ENCODE measurements around the gene DSTN. TPM values are rescaled to one million over a fixed set of nuclear protein-coding genes. Genes with fewer than 3 reads are reported as not detected.

DSTN gene
- total and polyA plus RNA-seq, 9 donors = 162 to 1,033 (median 324) TPM

DNA sequence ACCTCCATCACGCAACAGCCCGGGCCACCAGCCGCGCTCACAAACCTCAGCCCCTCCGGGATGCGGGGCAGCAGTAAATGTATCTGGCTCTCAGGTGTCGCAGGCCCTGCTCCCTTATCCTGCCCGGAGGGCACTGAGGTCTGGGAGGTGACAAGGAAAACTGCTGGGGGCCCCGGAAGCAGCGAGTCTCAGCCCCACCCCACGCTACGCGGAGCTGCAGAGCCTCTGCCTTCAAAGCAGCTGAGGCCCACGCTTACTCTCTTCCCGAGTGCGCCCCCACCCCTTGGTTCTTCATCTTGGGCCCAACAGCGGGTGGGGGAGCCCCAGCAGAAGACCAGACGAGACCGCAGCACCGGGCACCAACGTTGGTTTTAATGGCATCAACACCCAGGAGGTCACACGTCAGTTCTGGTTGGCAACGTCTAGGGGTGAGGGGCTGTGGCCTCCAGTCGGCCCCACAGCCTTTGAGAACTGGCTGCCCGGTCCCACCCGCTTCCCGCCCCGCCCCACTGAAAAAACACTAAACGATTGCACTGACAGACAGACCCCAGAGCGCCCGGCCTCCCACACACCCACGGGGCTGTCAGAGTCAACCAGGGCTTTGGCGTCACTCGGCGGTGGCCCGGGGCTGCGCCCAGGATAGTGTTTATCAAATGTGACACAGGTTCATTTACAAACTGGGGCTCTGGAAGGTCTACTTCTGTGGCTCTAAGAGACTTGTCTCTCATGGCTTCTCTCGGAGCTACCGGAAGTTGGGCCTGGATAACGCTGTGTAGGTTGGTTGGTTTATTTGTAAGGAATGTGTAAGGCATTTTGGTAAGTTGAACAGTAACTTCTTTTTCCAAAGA lies 43.7 kb downstream of the DSTN start:
- Histone ChIP-seq H3K9me3 (no peaks in the 10 kb centered on the region), H3K27me3 (no peaks in the 10 kb centered on the region), H3K4me3 (no peak overlapping the region), H3K36me3 (no peaks in the 10 kb centered on the region), H3K4me1 (ENCODE audit: insufficient read depth) (peaks cover 17% of the 10 kb centered on the region), H3K27ac (peak overlapping the region in 1 of 2 donors; percentile 43)
- 79 to 82% (median 80%) methylated on average over 40 of the region's 40 CpGs for WGBS, 3 donors
- peak in 3 of 5 donors; percentile 14 to 44 (median 41) for DNase-seq
- no peak for TF ChIP-seq EP300 (IDR thresholded peaks at IDR 0.05)
- TF ChIP-seq, protein P1, sequence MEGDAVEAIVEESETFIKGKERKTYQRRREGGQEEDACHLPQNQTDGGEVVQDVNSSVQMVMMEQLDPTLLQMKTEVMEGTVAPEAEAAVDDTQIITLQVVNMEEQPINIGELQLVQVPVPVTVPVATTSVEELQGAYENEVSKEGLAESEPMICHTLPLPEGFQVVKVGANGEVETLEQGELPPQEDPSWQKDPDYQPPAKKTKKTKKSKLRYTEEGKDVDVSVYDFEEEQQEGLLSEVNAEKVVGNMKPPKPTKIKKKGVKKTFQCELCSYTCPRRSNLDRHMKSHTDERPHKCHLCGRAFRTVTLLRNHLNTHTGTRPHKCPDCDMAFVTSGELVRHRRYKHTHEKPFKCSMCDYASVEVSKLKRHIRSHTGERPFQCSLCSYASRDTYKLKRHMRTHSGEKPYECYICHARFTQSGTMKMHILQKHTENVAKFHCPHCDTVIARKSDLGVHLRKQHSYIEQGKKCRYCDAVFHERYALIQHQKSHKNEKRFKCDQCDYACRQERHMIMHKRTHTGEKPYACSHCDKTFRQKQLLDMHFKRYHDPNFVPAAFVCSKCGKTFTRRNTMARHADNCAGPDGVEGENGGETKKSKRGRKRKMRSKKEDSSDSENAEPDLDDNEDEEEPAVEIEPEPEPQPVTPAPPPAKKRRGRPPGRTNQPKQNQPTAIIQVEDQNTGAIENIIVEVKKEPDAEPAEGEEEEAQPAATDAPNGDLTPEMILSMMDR (IDR thresholded peaks at IDR 0.05) = no peak
- no peak for TF ChIP-seq POLR2A (IDR thresholded peaks at IDR 0.05)
- intact Hi-C loops (cut with DNase I) = loop anchor here in 2 of 4 donors (5.0 kb wide), 1 partner anchor 41 kb away; the partner anchor contains the start of gene DSTN (in 2 of the 2)

DNA sequence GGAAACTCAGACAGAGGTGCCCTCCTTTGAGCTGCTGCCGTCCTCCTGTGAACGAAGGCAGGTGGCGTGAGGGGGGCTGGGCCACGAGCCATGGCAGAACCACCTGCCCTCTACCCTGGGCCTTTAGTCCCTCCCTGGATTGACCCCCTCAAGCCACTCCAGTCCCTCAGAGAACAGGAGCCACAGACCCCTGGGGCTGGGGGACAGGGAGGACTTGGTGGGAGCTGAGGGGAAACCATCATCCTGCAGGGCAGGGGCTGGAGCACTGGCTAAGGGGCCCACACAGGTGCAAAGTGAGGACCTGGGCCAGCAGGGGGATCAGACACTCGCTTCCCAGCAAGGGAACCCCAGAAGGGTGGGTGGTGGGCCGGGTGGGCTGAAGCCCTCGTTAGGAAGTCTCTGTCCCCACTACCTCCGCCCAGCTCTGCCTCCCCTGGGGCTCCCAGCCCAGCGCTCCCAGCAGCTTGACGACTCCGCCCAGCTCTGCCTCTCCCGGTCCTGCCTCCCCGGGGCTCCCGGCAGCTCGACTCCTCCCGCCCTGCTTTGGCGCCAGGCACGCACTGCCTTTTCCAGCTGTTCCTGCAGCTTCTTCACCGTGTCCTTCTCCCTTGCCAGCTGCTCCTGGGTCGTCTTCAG lies 44.4 kb downstream of the DSTN start:
- H3K27ac ChIP-seq = peak overlapping the region in 1 of 2 donors; percentile 43
- H3K4me3 ChIP-seq = no peak overlapping the region
- peak; percentile 81 to 87 (median 83) for DNase-seq
- H3K9me3 ChIP-seq = no peaks in the 10 kb centered on the region
- TF ChIP-seq POLR2A (IDR thresholded peaks at IDR 0.05) (no peak), EP300 (IDR thresholded peaks at IDR 0.05) (no peak)
- TF ChIP-seq, protein P1 (IDR thresholded peaks at IDR 0.05) = no peak
- peaks cover 17% of the 10 kb centered on the region for H3K4me1 ChIP-seq (ENCODE audit: insufficient read depth)
- H3K36me3 ChIP-seq = no peaks in the 10 kb centered on the region
- no peaks in the 10 kb centered on the region for H3K27me3 ChIP-seq
- intact Hi-C loops (cut with DNase I) = loop anchor here in 2 of 4 donors (5.0 kb wide), 1 partner anchor 42 kb away; the partner anchor contains the start of gene DSTN (in 2 of the 2)
- 25 to 36% (median 26%) methylated on average over 19 to 20 of the region's 20 CpGs for WGBS, 3 donors

DNA sequence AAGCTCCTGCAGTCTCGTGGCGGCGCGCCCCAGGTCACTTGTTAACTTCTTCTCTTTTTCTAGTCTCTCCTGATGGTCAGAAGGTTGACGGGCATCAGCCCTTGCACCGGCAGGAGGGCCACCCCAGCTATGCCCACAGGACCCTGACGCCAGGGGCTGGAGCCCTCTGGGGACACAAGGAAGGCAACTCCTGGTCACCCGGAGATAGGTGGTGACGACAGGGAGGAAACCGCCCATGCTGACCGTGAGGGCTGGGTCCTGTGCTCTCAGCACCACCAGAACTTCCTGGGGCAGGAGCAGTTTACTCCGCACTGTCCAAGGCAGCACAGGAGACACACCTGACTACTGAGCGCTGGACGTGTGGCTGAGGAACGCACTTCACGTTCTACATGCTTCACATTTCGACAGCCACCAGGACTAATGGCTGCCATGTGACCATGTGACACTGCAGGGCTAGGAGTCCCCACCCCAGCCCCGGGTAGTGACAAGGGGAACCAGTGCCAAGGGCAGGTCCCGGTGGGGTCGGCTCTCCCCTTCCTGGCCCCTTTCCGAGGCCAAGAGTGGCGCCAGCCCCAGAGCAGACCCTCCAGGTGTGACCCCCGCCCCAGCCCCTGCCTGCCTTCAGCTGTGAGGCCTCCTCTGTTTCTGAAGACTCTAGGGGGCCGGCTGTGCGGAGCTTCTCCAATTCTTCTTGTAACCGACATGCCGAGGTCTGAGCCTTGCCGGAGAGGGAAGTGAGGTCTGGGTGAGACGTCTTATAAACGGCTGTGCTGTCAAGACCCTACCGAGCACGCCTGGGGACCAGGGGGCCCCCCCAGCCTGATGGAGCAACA lies 45.2 kb downstream of the DSTN start:
- DNase-seq = peak in 3 of 5 donors; percentile 21 to 55 (median 46)
- 36 to 48% (median 45%) methylated on average over 32 of the region's 32 CpGs for WGBS, 3 donors
- H3K9me3 ChIP-seq = no peaks in the 10 kb centered on the region
- no peak overlapping the region for H3K4me3 ChIP-seq
- peaks cover 17% of the 10 kb centered on the region for H3K4me1 ChIP-seq (ENCODE audit: insufficient read depth)
- no peaks in the 10 kb centered on the region for H3K27me3 ChIP-seq
- intact Hi-C loops (cut with DNase I) = loop anchor here in 3 of 4 donors (5.0 kb wide), 2 partner anchors 43 to 78 kb away; partner anchors contain the start of gene DSTN (in 2 of the 3)
- TF ChIP-seq EP300 (IDR thresholded peaks at IDR 0.05) (no peak), POLR2A (IDR thresholded peaks at IDR 0.05) (no peak)
- TF ChIP-seq, protein P1 (IDR thresholded peaks at IDR 0.05) = no peak
- no peaks in the 10 kb centered on the region for H3K36me3 ChIP-seq
- peak overlapping the region in 1 of 2 donors; percentile 43 for H3K27ac ChIP-seq
